AG10803 (cell line): ENCODE data around the gene CA9.

Source experiments
- DNase-seq: peaks from one replicate; pipeline ENCODE4 v3.0.0; 2010; ENCODE audit warnings: low read depth
- H3K4me3 ChIP-seq: 2 replicates; pipeline ENCODE4 v1.5.1; 2011; ENCODE audit warnings: mild to moderate bottlenecking, low read length, control low read depth
- TF ChIP-seq, protein P1 (sequence below): conservative IDR thresholded peaks from 2 replicates; pipeline ENCODE4 v1.5.1; 2011; ENCODE audit warnings: mild to moderate bottlenecking, low read length, control low read depth, inconsistent platforms

The CA9 gene

DNA sequence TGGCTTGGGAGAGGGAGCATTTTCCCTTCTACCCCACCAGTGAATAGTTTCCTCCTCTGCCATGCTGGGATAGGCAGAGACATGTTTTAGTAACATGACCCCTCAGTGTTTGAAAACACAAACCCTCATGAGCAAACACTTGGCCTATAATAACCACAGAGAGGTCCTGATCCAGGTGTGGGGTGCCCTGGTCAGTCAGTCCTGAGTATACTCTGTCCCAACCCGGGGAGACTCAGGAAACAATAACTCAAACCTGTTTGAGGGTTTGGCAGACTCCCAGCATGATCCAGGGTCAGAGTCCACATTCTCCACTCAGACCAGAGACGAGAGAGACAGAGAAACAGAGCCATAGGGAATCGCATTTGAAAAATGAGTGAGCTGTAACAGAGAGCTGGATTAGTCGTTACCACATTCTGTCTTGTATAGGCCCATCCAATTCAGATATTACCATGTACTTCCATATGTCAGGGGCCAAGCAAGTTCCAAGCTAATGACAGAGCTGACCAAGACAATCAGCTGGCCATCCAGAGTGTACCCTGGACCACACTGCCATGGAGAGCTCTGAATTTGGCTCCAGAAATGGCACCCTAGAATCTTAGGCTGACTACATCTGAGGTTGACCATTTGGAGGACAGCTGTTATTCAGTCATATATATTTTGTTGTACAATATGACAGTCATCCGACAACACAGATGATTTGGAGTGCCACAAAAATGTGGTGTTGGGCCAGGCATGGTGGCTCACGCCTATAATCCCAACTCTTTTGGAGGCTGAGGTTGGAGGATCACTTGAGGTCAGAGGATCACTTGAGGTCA lies 4.2 kb upstream of the CA9 start:
- DNase-seq = no peak
- TF ChIP-seq, protein P1, sequence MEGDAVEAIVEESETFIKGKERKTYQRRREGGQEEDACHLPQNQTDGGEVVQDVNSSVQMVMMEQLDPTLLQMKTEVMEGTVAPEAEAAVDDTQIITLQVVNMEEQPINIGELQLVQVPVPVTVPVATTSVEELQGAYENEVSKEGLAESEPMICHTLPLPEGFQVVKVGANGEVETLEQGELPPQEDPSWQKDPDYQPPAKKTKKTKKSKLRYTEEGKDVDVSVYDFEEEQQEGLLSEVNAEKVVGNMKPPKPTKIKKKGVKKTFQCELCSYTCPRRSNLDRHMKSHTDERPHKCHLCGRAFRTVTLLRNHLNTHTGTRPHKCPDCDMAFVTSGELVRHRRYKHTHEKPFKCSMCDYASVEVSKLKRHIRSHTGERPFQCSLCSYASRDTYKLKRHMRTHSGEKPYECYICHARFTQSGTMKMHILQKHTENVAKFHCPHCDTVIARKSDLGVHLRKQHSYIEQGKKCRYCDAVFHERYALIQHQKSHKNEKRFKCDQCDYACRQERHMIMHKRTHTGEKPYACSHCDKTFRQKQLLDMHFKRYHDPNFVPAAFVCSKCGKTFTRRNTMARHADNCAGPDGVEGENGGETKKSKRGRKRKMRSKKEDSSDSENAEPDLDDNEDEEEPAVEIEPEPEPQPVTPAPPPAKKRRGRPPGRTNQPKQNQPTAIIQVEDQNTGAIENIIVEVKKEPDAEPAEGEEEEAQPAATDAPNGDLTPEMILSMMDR = no peak
- no peak overlapping the region for H3K4me3 ChIP-seq

DNA sequence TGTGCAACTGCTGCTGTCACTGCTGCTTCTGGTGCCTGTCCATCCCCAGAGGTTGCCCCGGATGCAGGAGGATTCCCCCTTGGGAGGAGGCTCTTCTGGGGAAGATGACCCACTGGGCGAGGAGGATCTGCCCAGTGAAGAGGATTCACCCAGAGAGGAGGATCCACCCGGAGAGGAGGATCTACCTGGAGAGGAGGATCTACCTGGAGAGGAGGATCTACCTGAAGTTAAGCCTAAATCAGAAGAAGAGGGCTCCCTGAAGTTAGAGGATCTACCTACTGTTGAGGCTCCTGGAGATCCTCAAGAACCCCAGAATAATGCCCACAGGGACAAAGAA lies 265 bp downstream of the CA9 start:
- no peak overlapping the region for H3K4me3 ChIP-seq
- DNase-seq = no peak
- TF ChIP-seq, protein P1 = no peak

DNA sequence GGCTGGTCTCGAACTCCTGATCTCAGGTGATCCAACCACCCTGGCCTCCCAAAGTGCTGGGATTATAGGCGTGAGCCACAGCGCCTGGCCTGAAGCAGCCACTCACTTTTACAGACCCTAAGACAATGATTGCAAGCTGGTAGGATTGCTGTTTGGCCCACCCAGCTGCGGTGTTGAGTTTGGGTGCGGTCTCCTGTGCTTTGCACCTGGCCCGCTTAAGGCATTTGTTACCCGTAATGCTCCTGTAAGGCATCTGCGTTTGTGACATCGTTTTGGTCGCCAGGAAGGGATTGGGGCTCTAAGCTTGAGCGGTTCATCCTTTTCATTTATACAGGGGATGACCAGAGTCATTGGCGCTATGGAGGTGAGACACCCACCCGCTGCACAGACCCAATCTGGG lies 1.5 kb downstream of the CA9 start:
- H3K4me3 ChIP-seq = no peak overlapping the region

DNA sequence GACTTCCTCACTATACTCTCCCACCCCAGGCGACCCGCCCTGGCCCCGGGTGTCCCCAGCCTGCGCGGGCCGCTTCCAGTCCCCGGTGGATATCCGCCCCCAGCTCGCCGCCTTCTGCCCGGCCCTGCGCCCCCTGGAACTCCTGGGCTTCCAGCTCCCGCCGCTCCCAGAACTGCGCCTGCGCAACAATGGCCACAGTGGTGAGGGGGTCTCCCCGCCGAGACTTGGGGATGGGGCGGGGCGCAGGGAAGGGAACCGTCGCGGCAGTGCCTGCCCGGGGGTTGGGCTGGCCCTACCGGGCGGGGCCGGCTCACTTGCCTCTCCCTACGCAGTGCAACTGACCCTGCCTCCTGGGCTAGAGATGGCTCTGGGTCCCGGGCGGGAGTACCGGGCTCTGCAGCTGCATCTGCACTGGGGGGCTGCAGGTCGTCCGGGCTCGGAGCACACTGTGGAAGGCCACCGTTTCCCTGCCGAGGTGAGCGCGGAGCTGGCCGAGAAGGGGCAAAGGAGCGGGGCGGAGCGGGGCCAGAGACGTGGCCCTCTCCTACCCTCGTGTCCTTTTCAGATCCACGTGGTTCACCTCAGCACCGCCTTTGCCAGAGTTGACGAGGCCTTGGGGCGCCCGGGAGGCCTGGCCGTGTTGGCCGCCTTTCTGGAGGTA lies 2.1 kb downstream of the CA9 start:
- TF ChIP-seq, protein P1 = no peak; the same call in 1 of the 2 replicates
- no peak for DNase-seq
- peak overlapping the region; percentile 52 for H3K4me3 ChIP-seq

More for the DNA sequence above, 1.5 kb downstream of the CA9 start:
- TF ChIP-seq, protein P1 = no peak
- DNase-seq = no peak

DNA sequence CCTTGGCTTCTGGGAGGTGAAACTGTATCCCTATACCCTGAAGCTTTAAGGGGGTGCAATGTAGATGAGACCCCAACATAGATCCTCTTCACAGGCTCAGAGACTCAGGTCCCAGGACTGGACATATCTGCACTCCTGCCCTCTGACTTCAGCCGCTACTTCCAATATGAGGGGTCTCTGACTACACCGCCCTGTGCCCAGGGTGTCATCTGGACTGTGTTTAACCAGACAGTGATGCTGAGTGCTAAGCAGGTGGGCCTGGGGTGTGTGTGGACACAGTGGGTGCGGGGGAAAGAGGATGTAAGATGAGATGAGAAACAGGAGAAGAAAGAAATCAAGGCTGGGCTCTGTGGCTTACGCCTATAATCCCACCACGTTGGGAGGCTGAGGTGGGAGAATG lies 5.4 kb downstream of the CA9 start:
- no peak overlapping the region for H3K4me3 ChIP-seq
- TF ChIP-seq, protein P1 = no peak
- no peak for DNase-seq

DNA sequence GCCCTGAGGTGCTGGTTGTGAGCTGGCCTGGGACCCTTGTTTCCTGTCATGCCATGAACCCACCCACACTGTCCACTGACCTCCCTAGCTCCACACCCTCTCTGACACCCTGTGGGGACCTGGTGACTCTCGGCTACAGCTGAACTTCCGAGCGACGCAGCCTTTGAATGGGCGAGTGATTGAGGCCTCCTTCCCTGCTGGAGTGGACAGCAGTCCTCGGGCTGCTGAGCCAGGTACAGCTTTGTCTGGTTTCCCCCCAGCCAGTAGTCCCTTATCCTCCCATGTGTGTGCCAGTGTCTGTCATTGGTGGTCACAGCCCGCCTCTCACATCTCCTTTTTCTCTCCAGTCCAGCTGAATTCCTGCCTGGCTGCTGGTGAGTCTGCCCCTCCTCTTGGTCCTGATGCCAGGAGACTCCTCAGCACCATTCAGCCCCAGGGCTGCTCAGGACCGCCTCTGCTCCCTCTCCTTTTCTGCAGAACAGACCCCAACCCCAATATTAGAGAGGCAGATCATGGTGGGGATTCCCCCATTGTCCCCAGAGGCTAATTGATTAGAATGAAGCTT lies 6.1 kb downstream of the CA9 start:
- no peak for DNase-seq
- TF ChIP-seq, protein P1 = no peak
- H3K4me3 ChIP-seq = no peak overlapping the region
